ENCODE measurements around the gene CPB2. TPM values are rescaled to one million over a fixed set of nuclear protein-coding genes. Genes with fewer than 3 reads are reported as not detected.

The CPB2 gene
- total RNA-seq, 1 donor from 2014 or later = not detected

GRCh38 chr13:46038296-46038695 lies 66.5 kb downstream of the CPB2 start:
- Histone ChIP-seq H3K36me3 (peaks cover 16 to 28% of the 10 kb centered on the region in 2 donors), H3K4me1 (no peaks in the 10 kb centered on the region), H3K9me3 (no peaks in the 10 kb centered on the region), H3K4me3 (no peak overlapping the region), H3K27me3 (no peaks in the 10 kb centered on the region), H3K27ac (no peak overlapping the region)
- no peak for DNase-seq (ENCODE audit: low spot score in 2 of 2)
- intact Hi-C loops (cut with DNase I) = no loop called here
- TF ChIP-seq, protein P1, sequence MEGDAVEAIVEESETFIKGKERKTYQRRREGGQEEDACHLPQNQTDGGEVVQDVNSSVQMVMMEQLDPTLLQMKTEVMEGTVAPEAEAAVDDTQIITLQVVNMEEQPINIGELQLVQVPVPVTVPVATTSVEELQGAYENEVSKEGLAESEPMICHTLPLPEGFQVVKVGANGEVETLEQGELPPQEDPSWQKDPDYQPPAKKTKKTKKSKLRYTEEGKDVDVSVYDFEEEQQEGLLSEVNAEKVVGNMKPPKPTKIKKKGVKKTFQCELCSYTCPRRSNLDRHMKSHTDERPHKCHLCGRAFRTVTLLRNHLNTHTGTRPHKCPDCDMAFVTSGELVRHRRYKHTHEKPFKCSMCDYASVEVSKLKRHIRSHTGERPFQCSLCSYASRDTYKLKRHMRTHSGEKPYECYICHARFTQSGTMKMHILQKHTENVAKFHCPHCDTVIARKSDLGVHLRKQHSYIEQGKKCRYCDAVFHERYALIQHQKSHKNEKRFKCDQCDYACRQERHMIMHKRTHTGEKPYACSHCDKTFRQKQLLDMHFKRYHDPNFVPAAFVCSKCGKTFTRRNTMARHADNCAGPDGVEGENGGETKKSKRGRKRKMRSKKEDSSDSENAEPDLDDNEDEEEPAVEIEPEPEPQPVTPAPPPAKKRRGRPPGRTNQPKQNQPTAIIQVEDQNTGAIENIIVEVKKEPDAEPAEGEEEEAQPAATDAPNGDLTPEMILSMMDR (IDR thresholded peaks at IDR 0.05) = no peak

- H3K4me3 ChIP-seq = no peak overlapping the region
- peaks cover 7 to 25% of the 10 kb centered on the region in 2 donors for H3K36me3 ChIP-seq
- intact Hi-C loops (cut with DNase I) = no loop called here
Observed at GRCh38 chr13:46035066-46035465, 69.8 kb downstream of the CPB2 start.

GRCh38 chr13:46032341-46032740 lies 72.5 kb downstream of the CPB2 start:
- H3K27me3 ChIP-seq = no peaks in the 10 kb centered on the region
- H3K27ac ChIP-seq = no peak overlapping the region
- peaks cover 4 to 17% of the 10 kb centered on the region in 2 donors for H3K36me3 ChIP-seq
- H3K4me3 ChIP-seq = no peak overlapping the region
- intact Hi-C loops (cut with DNase I) = no loop called here
- peaks cover 0 to 8% of the 10 kb centered on the region in 2 donors for H3K9me3 ChIP-seq
- TF ChIP-seq, protein P1 (IDR thresholded peaks at IDR 0.05) = no peak
- H3K4me1 ChIP-seq = no peaks in the 10 kb centered on the region
- DNase-seq (ENCODE audit: low spot score in 2 of 2) = no peak

More at GRCh38 chr13:46035066-46035465, 69.8 kb downstream of the CPB2 start:
- Histone ChIP-seq H3K27me3 (no peaks in the 10 kb centered on the region), H3K9me3 (peaks cover 0 to 6% of the 10 kb centered on the region in 2 donors), H3K27ac (no peak overlapping the region), H3K4me1 (no peaks in the 10 kb centered on the region)
- TF ChIP-seq, protein P1 (IDR thresholded peaks at IDR 0.05) = no peak
- DNase-seq (ENCODE audit: low spot score in 2 of 2) = no peak

GRCh38 chr13:46031581-46032263 lies 73.1 kb downstream of the CPB2 start:
- Histone ChIP-seq H3K4me3 (no peak overlapping the region), H3K9me3 (peaks cover 0 to 8% of the 10 kb centered on the region in 2 donors), H3K27me3 (no peaks in the 10 kb centered on the region), H3K36me3 (peaks cover 8 to 16% of the 10 kb centered on the region in 2 donors), H3K4me1 (no peaks in the 10 kb centered on the region), H3K27ac (no peak overlapping the region)
- TF ChIP-seq, protein P1 (IDR thresholded peaks at IDR 0.05) = no peak
- intact Hi-C loops (cut with DNase I) = no loop called here
- DNase-seq (ENCODE audit: low spot score in 2 of 2) = no peak

GRCh38 chr13:46025157-46025556 lies 79.7 kb downstream of the CPB2 start:
- H3K27me3 ChIP-seq = no peaks in the 10 kb centered on the region
- no peak overlapping the region for H3K4me3 ChIP-seq
- peaks cover 2 to 4% of the 10 kb centered on the region in 2 donors for H3K36me3 ChIP-seq
- DNase-seq (ENCODE audit: low spot score in 2 of 2) = no peak
- no peak overlapping the region for H3K27ac ChIP-seq
- intact Hi-C loops (cut with DNase I) = no loop called here
- no peaks in the 10 kb centered on the region for H3K4me1 ChIP-seq
- TF ChIP-seq, protein P1 (IDR thresholded peaks at IDR 0.05) = no peak
- H3K9me3 ChIP-seq = peaks cover 0 to 2% of the 10 kb centered on the region in 2 donors

Measured in ascending aorta (tissue), 2 donors.